Smooth muscle cell (in vitro differentiated cells): Measurements from ENCODE around the gene RNGTT. TPM values are rescaled to one million over a fixed set of nuclear protein-coding genes. Genes with fewer than 3 reads are reported as not detected.

Source experiments
- DNase-seq: peaks from one replicate; lab custom pipeline; 2025; ENCODE audit not compliant: unreplicated experiment; lab: John Stamatoyannopoulos, UW
- H2AFZ ChIP-seq: fragments of 200-600 bp; sonication (generic); 2 replicates; pipeline ENCODE4 v1.6.0; 2016; ENCODE audit warnings: antibody characterized with exemption, low read depth, mild to moderate bottlenecking
- H3F3A ChIP-seq: fragments of 200-600 bp; sonication (generic); 2 replicates; pipeline ENCODE4 v1.6.0; 2017; ENCODE audit warnings: antibody characterized with exemption, low read depth
- H3K27ac ChIP-seq: fragments of 200-600 bp; sonication (generic); 2 replicates; pipeline ENCODE4 v1.5.1; 2016; ENCODE audit warnings: low read depth, mild to moderate bottlenecking
- H3K27me3 ChIP-seq: fragments of 200-600 bp; sonication (generic); 2 replicates; pipeline ENCODE4 v1.6.1; 2016; ENCODE audit warnings: low read depth, mild to moderate bottlenecking
- H3K36me3 ChIP-seq: fragments of 200-600 bp; sonication (generic); 2 replicates; pipeline ENCODE4 v1.5.1; 2016; ENCODE audit warnings: low read depth
- H3K4me1 ChIP-seq: fragments of 200-600 bp; sonication (generic); 2 replicates; pipeline ENCODE4 v1.5.1; 2016; ENCODE audit warnings: low read depth
- H3K4me2 ChIP-seq: fragments of 200-600 bp; sonication (generic); 2 replicates; pipeline ENCODE4 v1.6.0; 2016; ENCODE audit warnings: mild to moderate bottlenecking
- H3K4me3 ChIP-seq: fragments of 200-600 bp; sonication (generic); 2 replicates; pipeline ENCODE4 v1.5.1; 2016; ENCODE audit warnings: mild to moderate bottlenecking
- H3K79me2 ChIP-seq: fragments of 200-600 bp; sonication (generic); 2 replicates; pipeline ENCODE4 v1.6.0; 2016; ENCODE audit warnings: low read depth, mild to moderate bottlenecking
- H3K9ac ChIP-seq: fragments of 200-600 bp; sonication (generic); 2 replicates; pipeline ENCODE4 v1.6.0; 2016; ENCODE audit warnings: low read depth
- H3K9me3 ChIP-seq: fragments of 200-600 bp; sonication (generic); replicated peaks from 2 replicates; pipeline ENCODE4 v1.5.1; 2016; ENCODE audit warnings: low read depth
- H4K20me1 ChIP-seq: fragments of 200-600 bp; sonication (generic); 2 replicates; pipeline ENCODE4 v1.6.0; 2016; ENCODE audit warnings: low read depth
- CTCF ChIP-seq: fragments of 200-600 bp; sonication (generic); IDR thresholded peaks from 2 replicates; pipeline ENCODE4 v1.5.1; 2017; ENCODE audit warnings: borderline replicate concordance, mild to moderate bottlenecking, antibody characterized with exemption; ENCODE audit not compliant: insufficient read depth, poor library complexity, severe bottlenecking
- WGBS: methylation state at CpG from one replicate; pipeline ENCODE4 v1.1.7; 2016; ENCODE audit warnings: low lambda C conversion rate; 5-methylcytosine and 5-hydroxymethylcytosine counted together
- polyA plus RNA-seq: library from polyadenylated mRNA; unstranded; fragments of >200 nt; fragmentation: Nextera tagmentation; extraction: Ambion mirVana; gene quantifications from 2 replicates; pipeline ENCODE4 v1.2.1, GENCODE V29; 2016
- total RNA-seq: library from RNA; depleted of rRNA; stranded (reverse); fragments of >200 nt; gene quantifications from 2 replicates; pipeline ENCODE4 v1.2.3, GENCODE V29; 2014

RNGTT gene
- total and polyA plus RNA-seq, 2 experiments from 2014 or later, result 7.5 to 22.7 TPM

GRCh38 chr6:88567696-88568095 lies 395.7 kb downstream of the RNGTT start:
- Histone ChIP-seq H3K9ac (no peak overlapping the region), H3K27ac (no peak overlapping the region), H3K36me3 (no peaks in the 10 kb centered on the region), H3K4me2 (no peak overlapping the region), H4K20me1 (no peaks in the 10 kb centered on the region), H3K4me1 (no peaks in the 10 kb centered on the region), H2AFZ (no peak overlapping the region), H3K79me2 (no peaks in the 10 kb centered on the region), H3K27me3 (no peaks in the 10 kb centered on the region), H3K4me3 (no peak overlapping the region), H3F3A (no peaks in the 10 kb centered on the region), H3K9me3 (no peaks in the 10 kb centered on the region)
- WGBS, result 94% methylated on average over 2 of the region's 2 CpGs
- no peak for DNase-seq
- no peak for TF ChIP-seq CTCF

GRCh38 chr6:88566746-88567534 lies 396.5 kb downstream of the RNGTT start:
- H4K20me1 ChIP-seq, result no peaks in the 10 kb centered on the region
- TF ChIP-seq CTCF, result no peak
- no peaks in the 10 kb centered on the region for H3K4me1 ChIP-seq
- H3F3A ChIP-seq, result no peaks in the 10 kb centered on the region
- no peaks in the 10 kb centered on the region for H3K36me3 ChIP-seq
- H3K9me3 ChIP-seq, result no peaks in the 10 kb centered on the region
- H3K79me2 ChIP-seq, result no peaks in the 10 kb centered on the region
- H3K4me2 ChIP-seq, result no peak overlapping the region
- H3K4me3 ChIP-seq, result no peak overlapping the region
- H3K27ac ChIP-seq, result no peak overlapping the region
- no peak for DNase-seq
- H2AFZ ChIP-seq, result no peak overlapping the region
- no peaks in the 10 kb centered on the region for H3K27me3 ChIP-seq
- H3K9ac ChIP-seq, result no peak overlapping the region
- WGBS, result 83% methylated on average over 8 of the region's 8 CpGs

- Histone ChIP-seq H3K4me3 (no peak overlapping the region), H3K9ac (no peak overlapping the region), H3K79me2 (no peaks in the 10 kb centered on the region), H2AFZ (no peak overlapping the region), H3K27ac (no peak overlapping the region), H3K36me3 (no peaks in the 10 kb centered on the region), H3F3A (no peaks in the 10 kb centered on the region), H3K9me3 (no peaks in the 10 kb centered on the region), H3K4me1 (no peaks in the 10 kb centered on the region), H3K27me3 (no peaks in the 10 kb centered on the region), H3K4me2 (no peak overlapping the region), H4K20me1 (no peaks in the 10 kb centered on the region)
- WGBS, result 82% methylated on average over 6 of the region's 6 CpGs
- TF ChIP-seq CTCF, result no peak
- no peak for DNase-seq
These were observed 397.6 kb downstream of the RNGTT start for GRCh38 chr6:88565836-88566235.

GRCh38 chr6:88565409-88565811 lies 398.0 kb downstream of the RNGTT start:
- Histone ChIP-seq H3K4me3 (no peak overlapping the region), H3K36me3 (no peaks in the 10 kb centered on the region), H2AFZ (no peak overlapping the region), H4K20me1 (no peaks in the 10 kb centered on the region), H3K9me3 (no peaks in the 10 kb centered on the region), H3F3A (no peaks in the 10 kb centered on the region), H3K4me2 (no peak overlapping the region), H3K79me2 (no peaks in the 10 kb centered on the region), H3K27ac (no peak overlapping the region), H3K9ac (no peak overlapping the region), H3K4me1 (no peaks in the 10 kb centered on the region), H3K27me3 (no peaks in the 10 kb centered on the region)
- WGBS, result 87% methylated on average over 7 of the region's 7 CpGs
- TF ChIP-seq CTCF, result no peak
- DNase-seq, result no peak
